Measurements from ENCODE around the gene CECR2. TPM values are rescaled to one million over a fixed set of nuclear protein-coding genes. Genes with fewer than 3 reads are reported as not detected.

CECR2 gene
- total RNA-seq, 1 donor from 2014 or later = 5.3 TPM

DNA sequence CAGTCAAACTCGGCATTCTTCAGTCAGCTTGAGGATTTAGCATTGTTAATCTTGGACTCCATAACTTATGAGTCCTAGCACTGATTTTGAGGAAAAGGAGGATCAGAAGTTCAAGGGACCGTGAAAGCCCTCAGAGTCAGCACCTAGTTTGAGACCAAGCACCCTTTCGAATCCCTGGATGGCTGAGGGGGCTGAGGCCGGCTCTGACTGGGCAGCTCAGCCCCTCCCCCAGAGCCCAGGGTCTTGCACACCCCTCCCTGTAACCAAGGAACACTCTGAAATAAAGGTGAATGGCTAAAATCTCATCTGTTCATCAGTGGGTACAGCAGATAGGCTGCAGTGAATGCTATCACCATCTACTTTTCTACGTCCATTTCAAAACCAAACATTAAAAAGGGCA lies 221.3 kb downstream of the CECR2 start:
- no peak for DNase-seq (ENCODE audit: low read depth)

DNA sequence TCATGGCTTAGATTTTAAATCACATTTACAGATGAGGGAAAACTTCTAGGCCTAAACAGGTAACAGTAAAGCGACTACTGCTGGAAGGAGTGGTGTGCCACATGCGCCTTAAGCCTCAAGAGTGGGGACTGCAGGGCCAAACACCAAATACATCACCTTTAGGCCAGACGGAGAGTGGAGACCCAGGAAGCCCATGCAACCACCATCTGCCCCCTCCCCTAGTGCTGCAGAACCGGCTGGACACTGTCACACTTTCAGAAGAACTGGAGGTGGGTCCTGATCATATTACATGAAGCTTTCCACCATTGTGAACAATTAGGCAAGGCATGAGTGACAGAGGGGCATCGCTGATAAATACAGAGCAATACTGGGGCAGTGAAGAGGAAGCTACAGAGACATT lies 222.9 kb downstream of the CECR2 start:
- DNase-seq (ENCODE audit: low read depth) = no peak

DNA sequence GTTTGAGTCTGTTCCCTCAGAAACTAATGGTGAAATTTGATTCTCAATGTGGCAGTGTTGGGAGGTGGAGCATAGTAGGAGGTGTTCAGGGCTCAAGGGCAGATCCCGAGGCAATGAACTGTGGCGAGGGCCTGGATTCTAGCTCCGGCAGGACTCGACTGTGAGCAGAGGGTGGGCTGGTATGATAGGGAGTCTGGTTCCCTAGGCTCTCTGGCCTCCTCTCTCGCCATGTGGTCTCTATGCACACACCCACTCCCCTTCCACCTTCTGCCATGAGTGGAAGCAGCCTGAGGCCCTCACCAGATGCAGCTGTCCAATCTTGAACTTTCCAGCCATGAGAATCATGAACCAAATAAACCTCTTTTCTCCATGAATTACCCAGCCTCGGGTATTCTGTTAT lies 227.0 kb downstream of the CECR2 start:
- no peak for DNase-seq (ENCODE audit: low read depth)

DNA sequence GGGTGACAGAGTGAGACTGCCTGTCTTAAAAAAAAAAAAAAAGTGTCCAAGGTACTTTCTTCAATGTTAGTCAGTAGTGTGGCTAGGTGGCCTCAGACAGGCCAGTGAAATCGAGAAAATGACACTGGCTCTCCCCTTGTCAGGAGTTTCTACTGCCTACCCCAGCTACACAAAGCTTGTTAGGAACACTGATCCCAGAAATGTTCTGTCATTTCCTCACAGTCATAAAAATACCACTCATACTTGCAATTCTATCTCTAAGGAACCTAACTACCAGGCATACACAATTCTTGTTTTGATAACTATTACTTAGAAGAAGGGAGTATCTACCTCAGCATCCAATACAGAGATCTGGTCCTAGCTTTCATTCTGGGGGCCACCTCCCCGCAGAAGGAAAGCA lies 228.0 kb downstream of the CECR2 start:
- DNase-seq (ENCODE audit: low read depth) = no peak

DNA sequence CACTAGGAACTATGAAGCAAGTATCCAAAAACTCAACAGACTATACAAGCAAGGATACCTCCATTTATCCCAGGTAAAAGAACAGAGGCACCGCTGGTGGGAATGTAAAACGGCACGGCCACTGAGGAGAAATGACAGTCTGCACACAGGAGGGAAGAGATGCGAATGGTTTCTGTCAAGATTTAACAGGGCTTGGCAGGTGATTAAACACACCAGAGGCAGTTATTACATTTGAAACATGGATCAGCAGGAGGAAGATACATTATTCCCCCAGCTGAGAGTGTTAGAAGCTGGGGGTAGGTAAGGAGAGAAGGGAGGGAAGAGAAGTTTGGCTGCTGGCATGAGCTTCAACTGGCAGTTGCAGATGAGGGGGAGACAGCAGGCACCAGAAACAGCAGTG lies 229.1 kb downstream of the CECR2 start:
- DNase-seq (ENCODE audit: low read depth) = no peak

DNA sequence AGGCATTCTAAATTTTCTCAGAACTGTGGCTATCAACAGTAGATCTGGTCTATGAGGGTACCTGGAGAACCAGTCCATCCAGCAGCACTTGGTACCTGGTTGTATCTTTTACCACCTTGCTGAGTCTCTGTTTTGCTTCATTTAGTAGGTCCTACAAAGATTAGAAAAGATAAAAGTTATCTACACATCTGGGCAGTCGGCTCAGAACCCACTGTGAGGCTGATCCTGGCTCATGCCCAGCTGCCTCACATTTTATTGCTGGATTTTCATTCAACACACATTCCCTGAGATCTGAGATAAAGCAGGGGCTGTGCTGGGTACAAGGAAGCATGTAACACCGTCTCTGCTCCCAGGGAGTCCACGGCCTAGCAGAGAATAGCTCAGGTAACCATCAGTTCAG lies 231.8 kb downstream of the CECR2 start:
- no peak for DNase-seq (ENCODE audit: low read depth)

DNA sequence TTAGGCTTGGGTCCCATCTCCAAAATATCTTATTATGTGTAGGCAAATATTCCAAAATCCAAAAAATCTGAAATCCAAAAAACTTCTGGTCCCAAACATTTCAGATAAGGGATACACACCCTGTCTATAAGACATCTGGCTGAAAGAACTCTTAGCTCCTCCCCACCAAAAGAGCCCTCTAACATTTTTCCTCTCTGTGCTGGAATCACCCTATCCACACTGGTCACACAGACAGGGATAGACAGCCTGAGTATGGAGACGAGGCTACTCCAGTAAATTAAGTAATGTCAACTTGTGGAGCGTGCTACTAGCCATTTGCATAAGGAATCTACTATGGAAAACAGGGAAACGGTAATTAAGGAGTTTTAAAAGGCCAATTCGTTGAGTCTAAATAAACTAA lies 234.4 kb downstream of the CECR2 start:
- DNase-seq (ENCODE audit: low read depth) = no peak

DNA sequence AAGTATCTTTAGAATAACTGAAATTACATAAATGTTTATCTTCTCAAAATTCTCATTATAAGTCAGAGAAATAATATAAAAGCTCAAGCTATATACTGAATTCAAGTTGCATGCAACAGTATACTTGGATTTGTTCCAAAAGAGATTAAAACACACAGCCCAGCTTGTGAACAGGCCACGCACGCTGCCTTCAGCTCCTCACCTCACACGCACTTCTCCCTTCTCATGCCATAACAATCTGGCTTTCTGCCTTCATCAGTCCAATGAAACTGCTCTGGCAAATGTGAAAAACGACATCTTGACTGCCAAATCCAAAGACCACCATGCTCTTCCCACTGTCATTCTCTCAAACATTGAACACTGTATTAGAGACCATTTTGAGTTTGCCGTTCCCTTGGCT lies 237.2 kb downstream of the CECR2 start:
- no peak for DNase-seq (ENCODE audit: low read depth)

Other genes starting within 250 kb of the CECR2 start
- 2.8 and 3.2 TPM in 2 replicates for gene TMEM121B, start 248.1 kb upstream of the CECR2 start, total RNA-seq
- 60.1 and 72.0 TPM in 2 replicates for gene HDHD5, start 210.2 kb upstream of the CECR2 start, total RNA-seq
- 0.99 and 1.2 TPM in 2 replicates for gene ADA2, start 150.0 kb upstream of the CECR2 start, total RNA-seq
- 1.2 TPM in 1 of 2 replicates, not detected in the other for gene SLC25A18, start 194.0 kb downstream of the CECR2 start, total RNA-seq